Bronchial epithelial cell (primary cell): ENCODE measurements around the gene ASPDH. TPM values are rescaled to one million over a fixed set of nuclear protein-coding genes. Genes with fewer than 3 reads are reported as not detected.

ENCODE experiments used
- DNase-seq: peaks from one replicate; pipeline ENCODE4 v3.0.0-alpha.2; 2010; ENCODE audit warnings: low read depth
- FAIRE-seq: peaks from 2 replicates; lab custom pipeline; 2011; peaks lifted over from hg19 to GRCh38; lab: Jason Lieb, UNC
- H3K27me3 ChIP-seq: 2 replicates; pipeline ENCODE4 v1.5.1; 2011; ENCODE audit warnings: low read length; ENCODE audit not compliant: control insufficient read depth, insufficient read depth
- H3K36me3 ChIP-seq: 2 replicates; pipeline ENCODE4 v1.5.1; 2011; ENCODE audit warnings: low read length; ENCODE audit not compliant: control insufficient read depth, insufficient read depth
- H3K4me3 ChIP-seq: 2 replicates; pipeline ENCODE4 v1.5.1; 2011; ENCODE audit warnings: mild to moderate bottlenecking, low read depth, low read length, control low read depth
- CTCF ChIP-seq: IDR thresholded peaks from 2 replicates; pipeline ENCODE4 v1.5.1; 2011; ENCODE audit warnings: mild to moderate bottlenecking, moderate library complexity, low read length, control low read depth, inconsistent platforms; ENCODE audit not compliant: insufficient read depth, severe bottlenecking
- total RNA-seq: library from RNA; depleted of rRNA; stranded (reverse); fragments of >200 nt; gene quantifications from 2 replicates; pipeline ENCODE4 v1.2.1, GENCODE V29; 2014

ASPDH gene
- total RNA-seq, 1 donor from 2014 or later = not detected

- Histone ChIP-seq H3K4me3 (no peak overlapping the region), H3K27me3 (peaks cover 2% of the 10 kb centered on the region), H3K36me3 (no peaks in the 10 kb centered on the region)
- no peak for FAIRE-seq
- DNase-seq = no peak
- TF ChIP-seq CTCF = no peak
Observed at GRCh38 chr19:50557009-50557613, 43.4 kb upstream of the ASPDH start.

DNA sequence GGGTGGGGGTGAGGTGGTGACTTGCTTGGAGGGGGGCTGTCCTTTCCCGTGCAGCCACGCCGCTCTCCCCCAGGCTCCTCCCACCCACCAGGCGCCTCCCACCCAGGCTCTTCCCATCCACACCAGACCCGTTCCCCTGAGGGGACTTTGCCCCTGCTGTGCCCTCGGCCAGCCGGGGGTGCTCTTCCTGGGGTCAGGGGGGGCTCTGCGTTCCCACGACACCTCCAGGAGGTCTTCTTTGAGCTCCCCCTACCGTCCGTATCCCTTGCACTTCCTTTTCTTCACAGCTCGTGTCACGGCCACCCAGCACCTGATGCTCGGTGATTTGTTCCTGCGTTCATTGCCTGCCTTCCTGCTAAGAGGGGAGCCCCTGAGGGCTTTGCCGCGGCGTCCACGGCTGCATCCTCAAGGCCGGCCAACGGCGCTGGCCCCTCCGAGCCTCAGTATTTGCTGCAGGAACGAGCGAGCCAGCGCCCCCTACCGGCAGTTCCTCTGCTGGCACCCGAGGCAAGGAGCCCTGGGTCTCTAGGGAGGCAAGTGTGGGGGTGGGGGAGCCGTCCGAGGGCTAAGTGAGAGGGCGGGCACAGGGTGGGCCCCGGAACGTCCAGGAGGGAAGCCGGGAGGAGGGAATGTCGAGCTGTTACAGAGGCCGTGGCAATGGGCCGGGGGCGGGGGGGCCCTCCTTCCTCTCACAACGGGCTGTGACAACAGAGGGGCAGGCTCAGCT is 42.7 kb upstream of the ASPDH start:
- Histone ChIP-seq H3K27me3 (peaks cover 3% of the 10 kb centered on the region), H3K4me3 (no peak overlapping the region), H3K36me3 (no peaks in the 10 kb centered on the region)
- TF ChIP-seq CTCF = peak; percentile 66
- FAIRE-seq = no peak
- DNase-seq = peak; percentile 3

- peaks cover 3% of the 10 kb centered on the region for H3K27me3 ChIP-seq
- FAIRE-seq (no peak), DNase-seq (no peak)
- H3K36me3 ChIP-seq = no peaks in the 10 kb centered on the region
- TF ChIP-seq CTCF = no peak
- no peak overlapping the region for H3K4me3 ChIP-seq
Observed at GRCh38 chr19:50555450-50556281, 42.0 kb upstream of the ASPDH start.

DNA sequence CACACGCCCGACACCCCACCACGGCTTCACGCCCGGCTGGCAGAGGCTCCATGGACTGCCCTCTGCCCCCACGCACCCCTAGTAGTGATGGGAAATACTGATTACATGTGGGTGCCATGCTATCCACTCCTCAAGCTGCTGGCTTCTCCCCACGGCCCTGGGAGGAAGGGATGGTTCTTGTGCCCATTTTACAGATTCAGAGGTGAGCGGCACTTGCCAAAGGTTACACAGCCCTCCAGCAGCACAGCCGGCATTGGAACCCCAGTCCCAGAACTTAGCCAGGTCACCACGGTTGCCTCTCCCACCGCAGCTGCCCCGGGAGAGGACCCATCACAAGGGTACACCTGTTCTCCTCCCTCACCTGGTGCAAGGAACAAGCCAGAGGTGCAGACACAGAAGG is 41.3 kb upstream of the ASPDH start:
- TF ChIP-seq CTCF = no peak
- no peak for DNase-seq
- Histone ChIP-seq H3K4me3 (no peak overlapping the region), H3K36me3 (no peaks in the 10 kb centered on the region), H3K27me3 (peaks cover 3% of the 10 kb centered on the region)
- FAIRE-seq = no peak

GRCh38 chr19:50554212-50554611 is 40.5 kb upstream of the ASPDH start:
- H3K4me3 ChIP-seq = no peak overlapping the region
- H3K27me3 ChIP-seq = peaks cover 3% of the 10 kb centered on the region
- FAIRE-seq (no peak), DNase-seq (no peak)
- no peak for TF ChIP-seq CTCF
- H3K36me3 ChIP-seq = no peaks in the 10 kb centered on the region
